Measurements from ENCODE around the gene MYZAP. TPM values are rescaled to one million over a fixed set of nuclear protein-coding genes. Genes with fewer than 3 reads are reported as not detected.

MYZAP gene
- polyA plus RNA-seq, 1 of the 3 experiments (the other 2 are of a cell fraction): 0.07 TPM

DNA sequence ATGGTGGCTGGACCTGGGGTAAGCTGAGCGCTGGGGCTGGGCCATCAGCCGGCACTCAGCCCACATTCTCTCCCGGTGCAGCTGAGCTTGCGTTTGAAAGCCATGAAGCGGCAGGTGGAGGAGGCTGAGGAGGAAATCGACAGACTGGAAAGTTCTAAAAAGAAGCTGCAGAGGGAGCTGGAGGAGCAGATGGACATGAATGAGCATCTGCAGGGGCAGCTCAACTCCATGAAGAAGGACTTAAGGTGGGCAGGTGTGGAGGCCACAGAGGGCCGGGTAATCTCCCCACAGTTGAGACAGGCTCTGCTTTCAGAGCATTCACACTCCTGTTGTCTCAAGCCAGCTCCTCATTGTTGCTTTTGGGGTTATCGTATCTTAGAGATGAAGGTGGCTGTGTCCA, 45.7 kb upstream of the MYZAP start:
- 97% methylated on average over 6 of the region's 8 CpGs for WGBS (ENCODE audit: low lambda C conversion rate)
- POLR2A ChIA-PET: no interaction called here

DNA sequence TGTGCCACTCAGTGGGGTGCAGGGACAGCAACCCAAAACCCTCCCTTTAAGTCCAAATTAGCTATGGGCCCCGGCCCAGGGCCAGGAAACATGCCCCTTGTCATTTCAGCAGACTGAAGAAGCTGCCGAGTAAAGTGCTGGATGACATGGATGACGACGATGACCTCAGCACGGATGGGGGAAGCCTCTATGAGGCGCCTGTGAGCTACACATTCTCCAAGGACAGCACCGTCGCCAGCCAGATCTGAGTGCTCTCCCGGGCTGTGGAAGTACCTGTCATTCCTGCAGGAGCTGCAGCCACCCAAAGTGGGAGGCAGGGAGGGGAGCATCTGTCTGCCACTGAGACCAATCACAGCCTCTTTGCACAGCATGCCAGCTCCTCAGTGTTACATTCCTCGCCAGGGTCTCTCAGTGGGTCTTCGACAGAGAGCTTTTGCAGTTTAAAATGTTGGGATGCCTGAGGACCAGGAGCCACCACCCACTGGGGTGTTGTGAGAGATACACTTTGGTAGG, 44.4 kb upstream of the MYZAP start:
- no peaks in the 10 kb centered on the region for H3K27me3 ChIP-seq (ENCODE audit: insufficient read depth)
- no peaks in the 10 kb centered on the region for H3K36me3 ChIP-seq (replicated peaks in 1 of 2; ENCODE audit: control insufficient read depth in 1 of 2, insufficient read depth in 2 of 2, low read length in 1 of 2)
- ChIA-PET CTCF (interaction anchor here (1.1 to 11.4 kb wide), 6 partner anchors 9 to 1056 kb away, joined by 3 to 145 read pairs (median 8); no protein-coding TSS in a partner anchor), POLR2A (no interaction called here)
- WGBS (ENCODE audit: low lambda C conversion rate): 78% methylated on average over 4 of the region's 11 CpGs
- H3K9me2 ChIP-seq: no peaks in the 10 kb centered on the region
- no peaks in the 10 kb centered on the region for H3K79me2 ChIP-seq (ENCODE audit: insufficient read depth)
- TF ChIP-seq SIN3A (IDR thresholded peaks at IDR 0.05; ENCODE audit: borderline replicate concordance, low read depth, low read length): no peak
- TF ChIP-seq PBX3 (IDR thresholded peaks at IDR 0.05): no peak
- no peak for TF ChIP-seq FOXJ3 (CRISPR knock-in tag; IDR thresholded peaks at IDR 0.05)
- TF ChIP-seq TEAD4 (IDR thresholded peaks at IDR 0.05; ENCODE audit: borderline replicate concordance, insufficient read depth): no peak
- TF ChIP-seq MXI1 (IDR thresholded peaks at IDR 0.05; ENCODE audit: low read depth, low read length): no peak
- TF ChIP-seq POLR2AphosphoS5 (IDR thresholded peaks at IDR 0.05; ENCODE audit: low read depth, low read length): no peak
- no peak for TF ChIP-seq RFX5 (IDR thresholded peaks at IDR 0.05; ENCODE audit: low read length)
- TF ChIP-seq, protein P1, sequence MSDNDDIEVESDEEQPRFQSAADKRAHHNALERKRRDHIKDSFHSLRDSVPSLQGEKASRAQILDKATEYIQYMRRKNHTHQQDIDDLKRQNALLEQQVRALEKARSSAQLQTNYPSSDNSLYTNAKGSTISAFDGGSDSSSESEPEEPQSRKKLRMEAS (IDR thresholded peaks at IDR 0.05; ENCODE audit: low read depth): no peak
- no peak for TF ChIP-seq TAF1 (IDR thresholded peaks at IDR 0.05; ENCODE audit: borderline replicate concordance, low read depth, low read length)
- TF ChIP-seq, protein P2, sequence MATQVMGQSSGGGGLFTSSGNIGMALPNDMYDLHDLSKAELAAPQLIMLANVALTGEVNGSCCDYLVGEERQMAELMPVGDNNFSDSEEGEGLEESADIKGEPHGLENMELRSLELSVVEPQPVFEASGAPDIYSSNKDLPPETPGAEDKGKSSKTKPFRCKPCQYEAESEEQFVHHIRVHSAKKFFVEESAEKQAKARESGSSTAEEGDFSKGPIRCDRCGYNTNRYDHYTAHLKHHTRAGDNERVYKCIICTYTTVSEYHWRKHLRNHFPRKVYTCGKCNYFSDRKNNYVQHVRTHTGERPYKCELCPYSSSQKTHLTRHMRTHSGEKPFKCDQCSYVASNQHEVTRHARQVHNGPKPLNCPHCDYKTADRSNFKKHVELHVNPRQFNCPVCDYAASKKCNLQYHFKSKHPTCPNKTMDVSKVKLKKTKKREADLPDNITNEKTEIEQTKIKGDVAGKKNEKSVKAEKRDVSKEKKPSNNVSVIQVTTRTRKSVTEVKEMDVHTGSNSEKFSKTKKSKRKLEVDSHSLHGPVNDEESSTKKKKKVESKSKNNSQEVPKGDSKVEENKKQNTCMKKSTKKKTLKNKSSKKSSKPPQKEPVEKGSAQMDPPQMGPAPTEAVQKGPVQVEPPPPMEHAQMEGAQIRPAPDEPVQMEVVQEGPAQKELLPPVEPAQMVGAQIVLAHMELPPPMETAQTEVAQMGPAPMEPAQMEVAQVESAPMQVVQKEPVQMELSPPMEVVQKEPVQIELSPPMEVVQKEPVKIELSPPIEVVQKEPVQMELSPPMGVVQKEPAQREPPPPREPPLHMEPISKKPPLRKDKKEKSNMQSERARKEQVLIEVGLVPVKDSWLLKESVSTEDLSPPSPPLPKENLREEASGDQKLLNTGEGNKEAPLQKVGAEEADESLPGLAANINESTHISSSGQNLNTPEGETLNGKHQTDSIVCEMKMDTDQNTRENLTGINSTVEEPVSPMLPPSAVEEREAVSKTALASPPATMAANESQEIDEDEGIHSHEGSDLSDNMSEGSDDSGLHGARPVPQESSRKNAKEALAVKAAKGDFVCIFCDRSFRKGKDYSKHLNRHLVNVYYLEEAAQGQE (IDR thresholded peaks at IDR 0.05; ENCODE audit: low read depth, low read length): no peak
- TF ChIP-seq EZH2phosphoT487 (IDR thresholded peaks at IDR 0.05; ENCODE audit: borderline replicate concordance, low read depth): no peak
- no peak for TF ChIP-seq CHD2 (IDR thresholded peaks at IDR 0.05; ENCODE audit: low read length, partially characterized antibody)
- TF ChIP-seq EP300 (IDR thresholded peaks at IDR 0.05; ENCODE audit: borderline replicate concordance in 1 of 2, low read depth in 1 of 2, low read length in 1 of 2): no peak
- TF ChIP-seq NRF1 (IDR thresholded peaks at IDR 0.05; ENCODE audit: low read depth, low read length): no peak
- TF ChIP-seq, protein P3, sequence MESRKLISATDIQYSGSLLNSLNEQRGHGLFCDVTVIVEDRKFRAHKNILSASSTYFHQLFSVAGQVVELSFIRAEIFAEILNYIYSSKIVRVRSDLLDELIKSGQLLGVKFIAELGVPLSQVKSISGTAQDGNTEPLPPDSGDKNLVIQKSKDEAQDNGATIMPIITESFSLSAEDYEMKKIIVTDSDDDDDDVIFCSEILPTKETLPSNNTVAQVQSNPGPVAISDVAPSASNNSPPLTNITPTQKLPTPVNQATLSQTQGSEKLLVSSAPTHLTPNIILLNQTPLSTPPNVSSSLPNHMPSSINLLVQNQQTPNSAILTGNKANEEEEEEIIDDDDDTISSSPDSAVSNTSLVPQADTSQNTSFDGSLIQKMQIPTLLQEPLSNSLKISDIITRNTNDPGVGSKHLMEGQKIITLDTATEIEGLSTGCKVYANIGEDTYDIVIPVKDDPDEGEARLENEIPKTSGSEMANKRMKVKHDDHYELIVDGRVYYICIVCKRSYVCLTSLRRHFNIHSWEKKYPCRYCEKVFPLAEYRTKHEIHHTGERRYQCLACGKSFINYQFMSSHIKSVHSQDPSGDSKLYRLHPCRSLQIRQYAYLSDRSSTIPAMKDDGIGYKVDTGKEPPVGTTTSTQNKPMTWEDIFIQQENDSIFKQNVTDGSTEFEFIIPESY (IDR thresholded peaks at IDR 0.05; ENCODE audit: borderline replicate concordance, low read depth): no peak
- no peak for TF ChIP-seq FOSL2 (IDR thresholded peaks at IDR 0.05; ENCODE audit: borderline replicate concordance, low read depth)
- TF ChIP-seq YY1 (IDR thresholded peaks at IDR 0.05; ENCODE audit: low read depth): no peak
- TF ChIP-seq SMC3 (IDR thresholded peaks at IDR 0.05; ENCODE audit: low read depth, low read length): no peak
- TF ChIP-seq JUND (IDR thresholded peaks at IDR 0.05): no peak
- H3K9me3 ChIP-seq: no peaks in the 10 kb centered on the region
- no peak for DNase-seq
- peaks cover 11% of the 10 kb centered on the region for H3F3A ChIP-seq (replicated peaks; ENCODE audit: insufficient read depth)
- H3K4me3 ChIP-seq (ENCODE audit: low read depth in 2 of 2, low read length in 1 of 2): no peak overlapping the region
- no peak overlapping the region for H2AFZ ChIP-seq (ENCODE audit: low read depth)
- no peak overlapping the region for H3K4me2 ChIP-seq
- H3K27ac ChIP-seq (ENCODE audit: low read depth in 2 of 2, low read length in 1 of 2): no peak overlapping the region
- H3K4me1 ChIP-seq (ENCODE audit: control insufficient read depth in 1 of 2, insufficient read depth in 2 of 2, low read depth in 1 of 2, low read length in 1 of 2): peaks cover 6 to 15% of the 10 kb centered on the region in 2 experiments; a peak in 3 of 4 replicates
- no peaks in the 10 kb centered on the region for H4K20me1 ChIP-seq (ENCODE audit: insufficient read depth)
- no peak overlapping the region for H3K9ac ChIP-seq

More for the DNA sequence above, 45.7 kb upstream of the MYZAP start:
- Histone ChIP-seq H3K4me1 (ENCODE audit: control insufficient read depth in 1 of 2, insufficient read depth in 2 of 2, low read depth in 1 of 2, low read length in 1 of 2) (peaks cover 0 to 2% of the 10 kb centered on the region in 2 experiments; a peak in 3 of 4 replicates), H2AFZ (ENCODE audit: low read depth) (no peak overlapping the region), H3K79me2 (ENCODE audit: insufficient read depth) (no peaks in the 10 kb centered on the region), H3F3A (replicated peaks; ENCODE audit: insufficient read depth) (no peaks in the 10 kb centered on the region), H3K36me3 (replicated peaks in 1 of 2; ENCODE audit: control insufficient read depth in 1 of 2, insufficient read depth in 2 of 2, low read length in 1 of 2) (no peaks in the 10 kb centered on the region), H3K4me3 (ENCODE audit: low read depth in 2 of 2, low read length in 1 of 2) (no peak overlapping the region), H4K20me1 (ENCODE audit: insufficient read depth) (no peaks in the 10 kb centered on the region), H3K9me3 (no peaks in the 10 kb centered on the region), H3K4me2 (no peak overlapping the region), H3K27me3 (ENCODE audit: insufficient read depth) (no peaks in the 10 kb centered on the region), H3K27ac (ENCODE audit: low read depth in 2 of 2, low read length in 1 of 2) (no peak overlapping the region), H3K9me2 (no peaks in the 10 kb centered on the region), H3K9ac (no peak overlapping the region)
- DNase-seq: no peak
- CTCF ChIA-PET: interaction anchor here (0.6 to 11.4 kb wide), 8 partner anchors 9 to 205 kb away, joined by 3 to 191 read pairs (median 4); no protein-coding TSS in a partner anchor
- TF ChIP-seq MXI1 (IDR thresholded peaks at IDR 0.05; ENCODE audit: low read depth, low read length): no peak
- TF ChIP-seq ELF1 (IDR thresholded peaks at IDR 0.05): no peak
- no peak for TF ChIP-seq TEAD4 (IDR thresholded peaks at IDR 0.05; ENCODE audit: borderline replicate concordance, insufficient read depth)
- no peak for TF ChIP-seq SMC3 (IDR thresholded peaks at IDR 0.05; ENCODE audit: low read depth, low read length)

Data from SK-N-SH (cell line).